ENCODE results near the gene KLHDC7B.

DNA sequence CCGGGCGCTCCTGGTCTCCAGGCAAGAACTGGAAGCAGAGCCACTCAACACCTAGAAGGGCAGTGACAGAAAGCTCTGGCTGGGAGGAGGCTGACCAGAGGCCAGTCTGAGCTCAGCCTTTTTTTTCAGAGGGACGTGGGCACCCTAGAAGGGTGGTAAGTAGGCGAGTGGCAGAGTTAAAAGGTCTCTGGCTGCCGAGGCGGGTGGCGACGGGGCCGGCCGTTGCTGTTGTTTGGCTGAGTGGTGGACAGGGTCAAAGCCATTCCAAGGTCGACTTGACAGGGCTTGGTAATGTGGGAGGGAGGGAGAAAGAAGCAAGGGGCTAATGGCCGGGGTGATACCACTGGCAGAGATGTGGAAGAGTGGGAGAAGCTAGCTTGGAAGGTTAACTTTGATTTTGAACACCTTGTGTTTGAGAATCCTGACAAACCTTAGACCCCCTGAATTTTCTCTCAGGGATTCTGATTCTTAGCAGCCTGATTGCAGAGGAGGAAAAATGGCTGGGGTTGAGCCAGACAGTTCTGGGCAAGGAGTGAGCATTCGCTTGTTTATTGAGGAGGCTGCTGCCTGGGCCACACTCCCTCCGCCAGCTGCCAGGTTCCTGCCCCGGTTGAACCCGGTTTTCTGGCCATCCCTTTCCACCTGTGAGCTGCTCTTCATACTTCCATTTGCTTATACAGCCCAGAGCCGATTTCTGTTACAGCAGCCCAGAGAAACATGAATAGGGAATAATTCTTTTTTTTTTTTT, 17.9 kb downstream of the KLHDC7B start:
- no peak for TF ChIP-seq CTCF (IDR thresholded peaks at IDR 0.05; ENCODE audit: low read depth, low read length)
- TF ChIP-seq EZH2phosphoT487 (IDR thresholded peaks at IDR 0.05; ENCODE audit: low read depth), result no peak

Measured in OCI-LY3 (cell line).